Activated naive CD8-positive, alpha-beta T cell treated with anti-CD3 and anti-CD28 coated beads, Interleukin-2, amount 10 ng/mL, durations not matched to agents 7 days and 5 days (primary cell): ENCODE data around the gene PDGFRB. TPM values are rescaled to one million over a fixed set of nuclear protein-coding genes. Genes with fewer than 3 reads are reported as not detected.

ENCODE experiments used
- ATAC-seq: fragments of 150-1000 bp; cut with Tn5 transposase; one replicate; pipeline ENCODE4 v1.10.0; 2021; ENCODE audit warnings: low read depth, moderate library complexity
- POLR2A ChIA-PET: fragments of 350-600 bp; sonication (Branson Sonifier 250); formaldehyde crosslinking; loops from one replicate; lab custom pipeline; 2021; ENCODE audit warnings: antibody characterized with exemption; lab: Charles Lee
- DNase-seq: peaks from one replicate; pipeline ENCODE4 v3.0.0; 2021
- H3K27ac Mint-ChIP-seq: one replicate; pipeline ENCODE4 v1.8.0; 2022; ENCODE audit warnings: mild to moderate bottlenecking, mixed read lengths
- H3K27me3 Mint-ChIP-seq: one replicate; pipeline ENCODE4 v1.8.0; 2022; ENCODE audit warnings: mild to moderate bottlenecking, moderate library complexity, mixed read lengths
- H3K36me3 Mint-ChIP-seq: one replicate; pipeline ENCODE4 v1.8.0; 2021; ENCODE audit warnings: mild to moderate bottlenecking, mixed read lengths
- H3K4me1 Mint-ChIP-seq: one replicate; pipeline ENCODE4 v1.8.0; 2021; ENCODE audit warnings: mixed read lengths
- H3K4me3 Mint-ChIP-seq: one replicate; pipeline ENCODE4 v1.8.0; 2022; ENCODE audit warnings: mild to moderate bottlenecking, moderate library complexity, mixed read lengths
- H3K9me3 Mint-ChIP-seq: one replicate; pipeline ENCODE4 v1.8.0; 2021; ENCODE audit warnings: mixed read lengths
- total RNA-seq, 2 experiments: library from RNA; stranded (reverse); gene quantifications; one replicate each; pipeline ENCODE4 v1.2.3, GENCODE V29; 2021

PDGFRB gene
- total RNA-seq, 2 experiments from 2014 or later = 33.4 to 41.5 TPM

DNA sequence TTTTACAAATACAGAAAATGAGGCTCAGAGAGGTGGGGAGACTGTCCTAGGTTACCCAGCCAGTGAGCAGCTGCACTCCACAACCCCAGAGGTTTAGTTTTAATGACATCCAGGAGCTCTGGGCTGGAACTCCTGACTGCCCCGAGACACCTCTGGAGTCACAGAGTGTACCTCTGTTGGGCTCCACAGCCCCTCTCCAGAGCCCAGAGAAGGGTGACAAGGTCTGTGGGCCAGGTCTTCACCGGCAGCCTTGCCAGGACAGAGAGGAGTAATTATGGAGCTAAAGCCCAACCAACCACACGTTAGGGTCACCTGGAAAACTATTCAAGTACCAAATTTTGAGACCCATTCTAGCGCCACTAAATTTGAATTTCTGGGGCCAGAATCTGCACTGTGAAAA, 22.1 kb upstream of the PDGFRB start:
- Mint-ChIP-seq H3K9me3 (no peaks in the 10 kb centered on the region), H3K4me1 (no peaks in the 10 kb centered on the region), H3K36me3 (no peaks in the 10 kb centered on the region), H3K27me3 (peaks cover 25% of the 10 kb centered on the region), H3K27ac (no peak overlapping the region), H3K4me3 (no peak overlapping the region)
- POLR2A ChIA-PET = no interaction called here
- DNase-seq (no peak), ATAC-seq (no peak)

DNA sequence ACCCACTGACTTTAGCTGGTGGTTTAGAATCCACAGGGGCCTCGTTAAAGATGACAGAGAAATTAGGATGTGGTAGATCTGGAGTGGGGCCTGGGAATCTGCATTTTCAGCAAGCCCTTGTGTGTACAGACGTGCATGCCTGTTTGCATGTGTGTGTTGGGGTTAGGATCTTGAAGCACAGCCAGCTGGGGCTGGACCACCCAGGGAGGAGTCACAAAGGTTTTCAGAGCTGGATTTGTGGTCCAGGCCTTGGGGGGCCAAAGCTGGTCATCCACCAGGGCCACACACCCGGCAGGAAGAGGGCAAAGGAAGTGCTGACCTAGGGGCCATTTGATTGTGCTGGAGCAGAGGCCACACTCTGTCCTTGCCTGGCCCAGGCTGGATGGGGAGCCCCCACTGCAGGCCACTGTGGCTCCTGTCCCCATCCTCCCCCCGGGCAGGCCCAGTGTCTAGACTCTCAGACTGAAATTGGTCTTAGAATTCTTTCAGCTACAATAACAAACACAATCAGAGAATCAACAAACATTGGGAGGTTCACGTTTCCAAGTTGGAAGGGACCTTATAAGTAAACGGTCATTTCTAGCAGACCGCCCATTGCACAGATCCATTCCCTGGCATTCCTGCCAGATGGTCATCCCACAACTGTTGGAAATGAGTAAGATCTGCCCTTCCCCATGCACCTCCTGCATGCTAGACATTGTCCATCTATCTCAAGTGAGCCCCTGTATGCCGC, 21.3 kb upstream of the PDGFRB start:
- Mint-ChIP-seq H3K27ac (no peak overlapping the region), H3K27me3 (peaks cover 26% of the 10 kb centered on the region), H3K4me3 (no peak overlapping the region), H3K36me3 (no peaks in the 10 kb centered on the region), H3K4me1 (no peaks in the 10 kb centered on the region), H3K9me3 (no peaks in the 10 kb centered on the region)
- DNase-seq (no peak), ATAC-seq (no peak)
- POLR2A ChIA-PET = no interaction called here

DNA sequence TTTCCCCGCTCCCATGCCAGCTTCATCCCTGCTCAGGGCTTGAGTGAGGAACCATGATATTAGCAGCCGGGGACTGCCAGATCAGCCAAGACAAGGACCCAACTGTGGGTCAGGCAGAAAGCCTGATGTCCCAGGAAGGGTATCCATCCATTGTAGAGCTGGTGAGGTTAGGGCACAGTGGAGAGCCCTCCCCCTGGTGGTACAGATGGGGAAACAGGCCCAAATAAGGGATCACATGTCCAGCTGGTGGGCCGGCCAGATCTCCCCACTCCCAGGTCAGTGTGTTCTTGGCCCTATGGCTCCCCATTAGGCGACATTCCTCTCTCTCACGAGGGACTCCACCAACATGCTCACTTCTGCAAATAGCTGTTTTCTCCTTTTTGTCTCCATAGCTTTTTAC, 19.9 kb upstream of the PDGFRB start:
- H3K27ac Mint-ChIP-seq = no peak overlapping the region
- DNase-seq (no peak), ATAC-seq (peak; percentile 39)
- H3K4me1 Mint-ChIP-seq = no peaks in the 10 kb centered on the region
- H3K27me3 Mint-ChIP-seq = peaks cover 29% of the 10 kb centered on the region
- no peaks in the 10 kb centered on the region for H3K36me3 Mint-ChIP-seq
- no peak overlapping the region for H3K4me3 Mint-ChIP-seq
- POLR2A ChIA-PET = interaction anchor here (1.3 kb wide), 1 partner anchor 21 kb away, joined by 5 read pairs; no protein-coding TSS in a partner anchor
- no peaks in the 10 kb centered on the region for H3K9me3 Mint-ChIP-seq

DNA sequence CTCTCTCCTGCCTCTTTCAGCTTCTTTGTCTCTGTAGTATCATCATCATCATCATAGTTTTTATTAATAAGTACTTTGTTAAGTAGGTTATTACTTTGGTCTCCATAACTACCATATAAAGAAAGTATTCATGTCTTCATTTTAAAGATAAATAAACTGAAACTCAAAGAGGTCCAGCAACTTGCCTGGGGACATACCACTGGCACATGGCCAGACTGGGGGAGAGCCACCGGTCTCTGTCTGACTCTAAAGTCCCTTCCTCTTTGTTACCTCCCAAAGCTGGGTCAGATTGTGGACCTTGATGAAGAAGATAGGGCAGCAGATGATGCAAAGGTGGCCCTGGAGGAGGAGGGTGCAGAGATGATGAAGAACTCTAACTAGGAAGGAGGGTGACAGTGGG, 19.4 kb upstream of the PDGFRB start:
- Mint-ChIP-seq H3K9me3 (no peaks in the 10 kb centered on the region), H3K36me3 (no peaks in the 10 kb centered on the region), H3K4me3 (no peak overlapping the region), H3K4me1 (no peaks in the 10 kb centered on the region), H3K27me3 (peaks cover 30% of the 10 kb centered on the region), H3K27ac (no peak overlapping the region)
- DNase-seq = no peak
- POLR2A ChIA-PET = interaction anchor here (1.3 kb wide), 1 partner anchor 20 kb away, joined by 5 read pairs; no protein-coding TSS in a partner anchor
- ATAC-seq = no peak

DNA sequence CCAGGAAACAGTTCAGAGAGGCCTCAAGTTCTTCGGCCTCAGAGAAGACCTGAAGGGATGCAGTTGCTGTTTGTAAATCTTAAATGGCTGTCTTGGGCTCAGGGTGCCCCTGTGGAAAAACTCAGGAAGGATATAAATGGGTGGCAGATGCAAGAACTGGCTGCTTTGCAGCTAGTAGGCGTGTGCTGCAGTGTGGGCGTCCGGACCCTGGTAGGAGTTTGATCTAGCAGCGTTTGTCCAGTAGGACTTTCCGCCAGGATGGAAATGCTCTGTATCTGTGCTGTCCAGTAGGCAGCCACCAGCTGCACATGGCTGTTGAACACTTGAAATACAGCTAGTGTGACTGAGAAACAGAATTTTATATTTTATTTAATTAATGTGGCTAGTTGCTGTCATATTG, 18.6 kb upstream of the PDGFRB start:
- no peaks in the 10 kb centered on the region for H3K4me1 Mint-ChIP-seq
- DNase-seq (no peak), ATAC-seq (no peak)
- no peak overlapping the region for H3K4me3 Mint-ChIP-seq
- H3K36me3 Mint-ChIP-seq = no peaks in the 10 kb centered on the region
- H3K27ac Mint-ChIP-seq = no peak overlapping the region
- no peaks in the 10 kb centered on the region for H3K9me3 Mint-ChIP-seq
- POLR2A ChIA-PET = no interaction called here
- peaks cover 33% of the 10 kb centered on the region for H3K27me3 Mint-ChIP-seq

DNA sequence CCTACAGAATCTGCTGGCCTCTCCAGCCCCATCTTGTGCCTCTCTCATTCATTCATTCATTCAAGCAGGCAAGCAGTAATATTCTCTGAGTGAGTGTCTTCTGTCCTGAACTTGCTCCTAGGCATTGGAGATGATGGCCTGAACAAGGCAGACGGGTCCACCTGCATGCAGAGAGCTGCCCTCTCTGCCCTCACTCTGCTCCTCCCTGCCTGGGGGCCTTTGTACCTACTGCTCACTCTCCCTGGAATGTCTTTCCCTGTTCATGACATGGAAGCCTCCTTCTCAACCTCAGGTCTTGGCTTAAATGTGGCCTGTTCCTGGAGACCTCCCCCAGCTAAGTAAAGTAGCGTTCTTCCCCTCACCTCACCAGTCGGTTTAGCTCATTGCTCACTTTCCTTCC, 17.5 kb upstream of the PDGFRB start:
- DNase-seq (no peak), ATAC-seq (no peak)
- no peaks in the 10 kb centered on the region for H3K4me1 Mint-ChIP-seq
- no peaks in the 10 kb centered on the region for H3K9me3 Mint-ChIP-seq
- H3K27ac Mint-ChIP-seq = no peak overlapping the region
- no peaks in the 10 kb centered on the region for H3K36me3 Mint-ChIP-seq
- peaks cover 41% of the 10 kb centered on the region for H3K27me3 Mint-ChIP-seq
- no peak overlapping the region for H3K4me3 Mint-ChIP-seq
- POLR2A ChIA-PET = no interaction called here

DNA sequence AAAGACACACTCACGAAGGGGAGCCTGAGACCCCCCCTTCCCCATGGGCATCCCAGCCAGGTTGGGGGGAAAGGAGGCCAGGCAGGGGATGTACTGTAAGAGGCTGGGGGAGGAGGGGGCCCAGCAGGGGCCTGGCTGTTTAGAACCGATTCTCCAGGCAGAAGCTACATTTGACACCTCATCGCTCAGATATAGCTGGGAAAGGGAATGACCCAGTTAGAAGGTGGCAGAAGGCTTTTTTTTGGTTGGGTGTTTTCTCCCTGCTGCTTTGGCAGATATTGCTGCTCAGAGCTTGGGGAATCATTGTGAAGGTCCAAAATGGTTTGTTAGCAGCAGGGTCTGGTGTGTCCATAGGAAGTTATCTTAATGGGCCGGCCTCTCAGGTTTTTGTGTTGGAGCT, 16.9 kb upstream of the PDGFRB start:
- DNase-seq = no peak
- Mint-ChIP-seq H3K9me3 (no peaks in the 10 kb centered on the region), H3K36me3 (no peaks in the 10 kb centered on the region), H3K4me3 (no peak overlapping the region), H3K4me1 (peaks cover under 1% of the 10 kb centered on the region), H3K27ac (no peak overlapping the region), H3K27me3 (peaks cover 47% of the 10 kb centered on the region)
- POLR2A ChIA-PET = no interaction called here
- ATAC-seq = no peak

DNA sequence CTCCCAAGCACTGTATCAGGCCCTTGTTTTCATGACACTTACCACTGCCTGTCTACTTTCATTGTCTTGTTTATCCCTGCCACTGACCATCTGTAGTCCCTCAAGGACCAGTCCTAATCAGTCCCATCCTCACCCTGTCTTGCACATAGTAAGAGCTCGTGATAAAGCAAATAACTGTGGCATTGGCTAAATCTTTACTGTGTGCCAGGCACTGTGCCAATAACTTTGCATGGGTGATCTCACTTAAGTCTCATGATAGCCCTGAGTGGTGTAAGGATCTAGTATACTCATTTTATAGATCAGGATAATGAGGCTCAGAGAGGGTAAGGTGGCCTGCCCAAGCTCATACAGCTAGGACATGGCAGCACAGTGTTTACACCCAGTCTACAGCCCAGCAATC, 16.5 kb upstream of the PDGFRB start:
- ATAC-seq (no peak), DNase-seq (no peak)
- POLR2A ChIA-PET = interaction anchor here (0.5 kb wide), 1 partner anchor 9 kb away, joined by 3 read pairs; no protein-coding TSS in a partner anchor
- peaks cover 50% of the 10 kb centered on the region for H3K27me3 Mint-ChIP-seq
- H3K9me3 Mint-ChIP-seq = no peaks in the 10 kb centered on the region
- H3K4me1 Mint-ChIP-seq = peaks cover 2% of the 10 kb centered on the region
- H3K27ac Mint-ChIP-seq = no peak overlapping the region
- H3K36me3 Mint-ChIP-seq = no peaks in the 10 kb centered on the region
- no peak overlapping the region for H3K4me3 Mint-ChIP-seq

DNA sequence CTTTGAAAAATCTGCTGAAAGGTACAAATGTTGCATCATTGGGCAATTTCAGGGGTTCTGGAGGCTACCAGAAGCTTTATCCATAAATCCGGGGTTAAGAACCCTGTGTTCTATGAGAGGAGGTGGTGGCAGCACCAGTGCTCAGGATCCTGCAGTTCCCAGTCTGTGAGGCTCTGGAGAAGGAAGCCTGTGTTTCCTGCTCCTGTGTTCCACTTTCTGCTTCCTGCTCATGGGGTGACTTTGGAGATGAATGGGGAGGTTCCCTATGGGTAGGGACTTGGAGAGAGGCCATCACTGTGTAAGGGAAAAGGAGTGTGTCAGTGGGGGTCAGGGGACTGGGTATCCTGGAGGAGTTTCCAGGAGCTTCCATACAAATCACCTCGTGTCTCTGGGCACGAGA, 13.2 kb upstream of the PDGFRB start:
- DNase-seq (no peak), ATAC-seq (no peak)
- H3K36me3 Mint-ChIP-seq = no peaks in the 10 kb centered on the region
- H3K9me3 Mint-ChIP-seq = no peaks in the 10 kb centered on the region
- no peak overlapping the region for H3K4me3 Mint-ChIP-seq
- peaks cover 2% of the 10 kb centered on the region for H3K4me1 Mint-ChIP-seq
- POLR2A ChIA-PET = no interaction called here
- peaks cover 65% of the 10 kb centered on the region for H3K27me3 Mint-ChIP-seq
- H3K27ac Mint-ChIP-seq = no peak overlapping the region

DNA sequence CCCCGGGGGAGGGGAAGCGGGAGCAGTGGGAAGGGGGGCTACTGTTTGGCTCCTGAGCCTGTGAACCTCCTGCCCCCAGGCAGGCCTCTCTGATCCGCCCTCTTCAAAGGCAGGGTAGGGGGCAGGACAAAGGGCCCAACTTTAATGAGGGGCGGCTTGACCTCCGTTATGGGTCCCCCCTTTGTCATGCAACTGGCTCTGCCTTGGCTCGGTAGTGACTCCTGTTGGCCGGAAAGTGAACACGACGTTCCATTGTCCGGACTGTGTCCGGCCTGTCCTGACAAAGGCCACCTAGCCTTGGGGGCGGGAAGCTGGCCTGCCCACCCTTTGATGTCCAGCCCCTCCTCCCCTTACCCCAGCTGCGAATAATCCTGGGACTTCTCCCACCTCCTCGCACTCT, 12.3 kb upstream of the PDGFRB start:
- Mint-ChIP-seq H3K27me3 (peaks cover 60% of the 10 kb centered on the region), H3K27ac (peak overlapping the region; percentile 4), H3K36me3 (no peaks in the 10 kb centered on the region), H3K4me3 (no peak overlapping the region), H3K9me3 (no peaks in the 10 kb centered on the region), H3K4me1 (peaks cover 2% of the 10 kb centered on the region)
- DNase-seq (no peak), ATAC-seq (no peak)
- POLR2A ChIA-PET = no interaction called here

DNA sequence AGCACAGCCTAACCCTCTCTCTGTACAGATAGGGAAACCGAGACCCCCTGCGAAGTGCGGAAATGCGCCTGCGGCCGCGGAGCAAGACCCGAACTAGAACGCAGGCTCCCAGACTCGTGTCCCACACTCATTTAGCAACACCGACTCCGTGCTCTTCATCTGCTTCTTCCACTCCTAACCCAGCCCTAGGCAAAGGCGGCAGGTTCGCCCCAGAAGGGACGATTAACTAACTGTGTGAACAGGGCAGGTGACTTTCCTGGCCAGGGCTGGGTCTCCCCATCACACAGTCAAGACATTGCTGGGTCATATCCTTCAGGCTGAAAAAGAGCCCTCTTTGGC, 11.8 kb upstream of the PDGFRB start:
- Mint-ChIP-seq H3K4me3 (no peak overlapping the region), H3K36me3 (no peaks in the 10 kb centered on the region), H3K4me1 (peaks cover 2% of the 10 kb centered on the region), H3K27ac (peak overlapping the region; percentile 4), H3K27me3 (peaks cover 59% of the 10 kb centered on the region), H3K9me3 (no peaks in the 10 kb centered on the region)
- ATAC-seq = no peak
- POLR2A ChIA-PET = no interaction called here
- DNase-seq = no peak

DNA sequence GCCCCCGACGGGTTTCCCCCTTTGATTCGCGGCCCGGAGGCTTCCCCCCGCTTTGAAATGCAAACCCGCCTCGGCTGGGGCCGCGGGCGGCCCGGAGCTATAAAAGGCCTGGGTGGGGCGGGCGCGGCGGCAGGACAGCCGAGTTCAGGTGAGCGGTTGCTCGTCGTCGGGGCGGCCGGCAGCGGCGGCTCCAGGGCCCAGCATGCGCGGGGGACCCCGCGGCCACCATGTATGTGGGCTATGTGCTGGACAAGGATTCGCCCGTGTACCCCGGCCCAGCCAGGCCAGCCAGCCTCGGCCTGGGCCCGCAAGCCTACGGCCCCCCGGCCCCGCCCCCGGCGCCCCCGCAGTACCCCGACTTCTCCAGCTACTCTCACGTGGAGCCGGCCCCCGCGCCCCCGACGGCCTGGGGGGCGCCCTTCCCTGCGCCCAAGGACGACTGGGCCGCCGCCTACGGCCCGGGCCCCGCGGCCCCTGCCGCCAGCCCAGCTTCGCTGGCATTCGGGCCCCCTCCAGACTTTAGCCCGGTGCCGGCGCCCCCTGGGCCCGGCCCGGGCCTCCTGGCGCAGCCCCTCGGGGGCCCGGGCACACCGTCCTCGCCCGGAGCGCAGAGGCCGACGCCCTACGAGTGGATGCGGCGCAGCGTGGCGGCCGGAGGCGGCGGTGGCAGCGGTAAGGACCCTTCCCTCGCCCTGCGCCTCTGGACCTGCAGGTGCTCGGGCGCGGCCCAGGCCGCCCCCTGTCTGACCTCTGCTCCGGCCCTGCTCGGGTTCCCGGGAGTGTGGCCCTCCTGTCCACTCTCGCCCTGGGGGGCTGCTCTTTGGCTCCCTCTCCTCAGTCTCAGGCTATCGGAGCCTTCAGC, 11.2 kb upstream of the PDGFRB start, which contains the start of gene CDX1:
Gene CDX1 (plus strand): TSS at position 129 of the 862 bp plus-strand sequence. CDS start 99 bp downstream, at position 228.
- DNase-seq = no peak
- no peak for ATAC-seq
- H3K27ac Mint-ChIP-seq = peak within 1 kb of the TSS; percentile 4
- POLR2A ChIA-PET = no interaction called here
- no peak within 1 kb of the TSS for H3K4me3 Mint-ChIP-seq
- H3K27me3 Mint-ChIP-seq = peaks cover 55% of the 10 kb centered on the region
- peaks cover 2% of the 10 kb centered on the region for H3K4me1 Mint-ChIP-seq
- H3K36me3 Mint-ChIP-seq = no peaks in the 10 kb centered on the region
- no peaks in the 10 kb centered on the region for H3K9me3 Mint-ChIP-seq

DNA sequence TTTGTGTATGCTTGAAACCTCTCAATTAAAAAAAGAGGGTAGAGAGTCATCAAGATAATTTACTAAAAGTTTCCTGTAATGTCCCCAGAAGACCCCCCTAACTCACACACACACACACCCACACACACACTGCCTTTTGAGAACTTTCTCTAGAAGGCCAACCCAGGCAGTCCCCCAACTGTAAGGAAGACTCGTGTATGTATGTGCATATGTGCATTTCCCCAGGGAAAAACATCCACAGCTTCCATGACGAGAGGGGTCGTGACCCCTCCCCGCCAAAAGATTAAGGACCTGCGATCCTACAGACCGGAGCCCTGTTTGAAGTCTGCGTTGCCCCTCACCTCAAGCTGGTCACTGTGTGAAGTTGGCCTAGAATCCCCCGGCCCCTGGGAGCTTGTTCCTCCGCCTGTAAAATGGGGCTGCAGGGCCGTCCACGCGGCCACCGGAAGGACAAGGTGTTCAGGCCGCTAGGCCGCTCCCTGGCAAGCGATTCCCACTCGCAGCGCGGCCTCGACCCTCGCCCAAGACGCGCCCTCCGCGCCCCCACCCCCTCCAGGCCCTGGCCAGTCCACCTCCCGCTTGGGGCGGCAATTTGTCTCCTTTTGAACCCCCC, 10.5 kb upstream of the PDGFRB start:
- H3K9me3 Mint-ChIP-seq = no peaks in the 10 kb centered on the region
- peaks cover 55% of the 10 kb centered on the region for H3K27me3 Mint-ChIP-seq
- ATAC-seq (no peak), DNase-seq (no peak)
- POLR2A ChIA-PET = no interaction called here
- no peaks in the 10 kb centered on the region for H3K36me3 Mint-ChIP-seq
- H3K27ac Mint-ChIP-seq = no peak overlapping the region
- no peak overlapping the region for H3K4me3 Mint-ChIP-seq
- peaks cover 6% of the 10 kb centered on the region for H3K4me1 Mint-ChIP-seq
